Adrenal gland (tissue), 5 donors: ENCODE measurements around the gene IL15.

Experiments used
- CTCF ChIP-seq, 6 experiments: fragments of 450-650 bp in 4 of 6; fragments of 200-600 bp in 2 of 6; sonication (generic) in 1 of 6; IDR thresholded peaks; 1 replicate in 5 of 6; 2 replicates in 1 of 6; pipeline versions ENCODE4 v1.5.1 to v1.8.0; 2016 to 2021; ENCODE audit warnings: antibody characterized with exemption in 6 of 6, mild to moderate bottlenecking in 2 of 6, moderate library complexity in 1 of 6
- POLR2A ChIP-seq, 2 donors: fragments of 450-650 bp; IDR thresholded peaks; one replicate each; pipeline ENCODE4 v1.6.1; 2017; ENCODE audit warnings: antibody characterized with exemption in 2 of 2, mild to moderate bottlenecking in 2 of 2, moderate library complexity in 1 of 2
- donor health status: DM: no; HTN: no; CAD: no.

GRCh38 chr4:141702472-141703182 is 66.2 kb downstream of the IL15 start:
- TF ChIP-seq CTCF (IDR thresholded peaks at IDR 0.05) (no peak), POLR2A (IDR thresholded peaks at IDR 0.05) (no peak)
